K562 (cell line): ENCODE measurements around the gene ZNF609. TPM values are rescaled to one million over a fixed set of nuclear protein-coding genes. Genes with fewer than 3 reads are reported as not detected.

ENCODE experiments used
- ATAC-seq: fragments of 200-7000 bp; cut with Tn5 transposase; 3 replicates; pipeline ENCODE4 v1.9.1; 2020; ENCODE audit warnings: moderate library complexity
- BruUV-seq: library from RNA; stranded (reverse); fragments of 400-500 nt; replicated peaks from 2 replicates; lab custom pipeline; 2021; lab: Mats Ljungman, UMichigan
- CTCF ChIA-PET: fragments of 300-600 bp; formaldehyde crosslinking; extraction: SDS; loops from one replicate; lab custom pipeline; 2021; ENCODE audit warnings: low intra/inter-chr PET ratio; lab: Yijun Ruan, JAX
- POLR2A ChIA-PET: fragments of 300-600, 350-650 bp; sonication (Branson Sonifier 250); formaldehyde crosslinking; extraction: SDS; loops from one replicate; lab custom pipeline; 2021; ENCODE audit warnings: antibody characterized with exemption, inconsistent platforms; lab: Yijun Ruan, JAX
- DNase-seq, 4 experiments: peaks; one replicate each; pipeline versions ENCODE4 v3.0.0 to v3.0.0-alpha.2; 2011 to 2018; ENCODE audit warnings: low spot score in 3 of 4, mixed read lengths in 3 of 4; ENCODE audit errors: extremely low read depth in 1 of 4
- FAIRE-seq: peaks from 2 replicates; lab custom pipeline; 2011; peaks lifted over from hg19 to GRCh38; lab: Jason Lieb, UNC
- H2AFZ ChIP-seq: 2 replicates; pipeline ENCODE4 v1.6.0; 2011; ENCODE audit warnings: low read depth, low read length, control low read depth, inconsistent platforms
- H3K27ac ChIP-seq: fragments of 200-600 bp; 3 replicates; pipeline ENCODE4 v1.8.0; 2011; ENCODE audit warnings: low read depth, mild to moderate bottlenecking, control low read depth, inconsistent platforms, low read length, moderate library complexity, mixed read lengths; ENCODE audit errors: extremely low read depth
- H3K27me3 ChIP-seq, 2 experiments: fragments of 300-600 bp in 1 of 2; 2 replicates in 1 of 2; 3 replicates in 1 of 2; pipeline versions ENCODE4 v1.6.0 to v1.8.0; 2011; ENCODE audit warnings: inconsistent platforms in 2 of 2, low read length in 2 of 2, mild to moderate bottlenecking in 1 of 2, mixed read lengths in 1 of 2, moderate library complexity in 1 of 2; ENCODE audit not compliant: control insufficient read depth in 2 of 2, insufficient read depth in 2 of 2
- H3K36me3 ChIP-seq: fragments of 300-600 bp; 3 replicates; pipeline ENCODE4 v1.8.0; 2011; ENCODE audit warnings: mild to moderate bottlenecking, low read length, inconsistent platforms; ENCODE audit not compliant: control insufficient read depth, insufficient read depth
- H3K4me1 ChIP-seq, 2 experiments: fragments of 200-600 bp in 1 of 2; replicated peaks in 1 of 2; 2 replicates in 1 of 2; 3 replicates in 1 of 2; pipeline versions ENCODE4 v1.5.1 to v1.8.0; 2011; ENCODE audit warnings: inconsistent platforms in 2 of 2, low read length in 2 of 2, mild to moderate bottlenecking in 1 of 2, mixed read lengths in 1 of 2, moderate library complexity in 1 of 2; ENCODE audit not compliant: control insufficient read depth in 2 of 2, insufficient read depth in 2 of 2
- H3K4me2 ChIP-seq: 2 replicates; pipeline ENCODE4 v1.6.1; 2011; ENCODE audit warnings: low read length, control low read depth, inconsistent platforms, mixed read lengths; ENCODE audit not compliant: insufficient read depth
- H3K4me3 ChIP-seq: fragments of 200-600 bp; sonication (generic), shearing (Covaris generic); 2 replicates; pipeline ENCODE4 v1.5.1; 2016; ENCODE audit warnings: control low read depth, inconsistent platforms
- H3K79me2 ChIP-seq: fragments of 200-600 bp; 3 replicates; pipeline ENCODE4 v1.8.0; 2011; ENCODE audit warnings: low read length, inconsistent platforms; ENCODE audit not compliant: control insufficient read depth, insufficient read depth
- H3K9ac ChIP-seq, 2 experiments: 2 replicates each; pipeline versions ENCODE4 v1.6.0 to v1.6.1; 2011; ENCODE audit warnings: low read depth in 2 of 2, low read length in 2 of 2, control low read depth in 1 of 2, inconsistent platforms in 1 of 2, mild to moderate bottlenecking in 1 of 2, mixed read lengths in 1 of 2; ENCODE audit not compliant: insufficient read depth in 1 of 2
- H3K9me1 ChIP-seq: one replicate; pipeline ENCODE4 v1.6.0; 2011; ENCODE audit warnings: inconsistent platforms, mild to moderate bottlenecking, low read length, moderate library complexity; ENCODE audit not compliant: control insufficient read depth, insufficient read depth
- H3K9me3 ChIP-seq: replicated peaks from 2 replicates; pipeline ENCODE4 v1.5.1; 2011; ENCODE audit warnings: low read depth, low read length, inconsistent platforms; ENCODE audit not compliant: control insufficient read depth, insufficient read depth
- H4K20me1 ChIP-seq: replicated peaks from 2 replicates; pipeline ENCODE4 v1.6.1; 2011; ENCODE audit warnings: low read length, inconsistent platforms, mixed read lengths; ENCODE audit not compliant: control insufficient read depth, insufficient read depth
- CBX3 ChIP-seq, 2 experiments: IDR thresholded peaks; 1 replicate in 1 of 2; 2 replicates in 1 of 2; pipeline ENCODE4 v1.6.1; 2012; ENCODE audit warnings: inconsistent platforms in 2 of 2, low read length in 2 of 2, borderline replicate concordance in 1 of 2, control low read depth in 1 of 2
- ELF2 ChIP-seq: fragments of 250-450 bp; sonication (Bioruptor Pico); IDR thresholded peaks from 2 replicates; pipeline ENCODE4 v1.5.0; 2021; ENCODE audit warnings: mild to moderate bottlenecking
- GATAD2A ChIP-seq: fragments of 450-650 bp; IDR thresholded peaks from 2 replicates; pipeline ENCODE4 v1.6.1; 2017
- HDAC6 ChIP-seq: IDR thresholded peaks from 2 replicates; pipeline ENCODE4 v1.6.1; 2012; ENCODE audit warnings: low read depth, mild to moderate bottlenecking, control low read depth, inconsistent platforms, low read length, moderate library complexity
- PML ChIP-seq: IDR thresholded peaks from 2 replicates; pipeline ENCODE4 v1.6.1; 2012; ENCODE audit warnings: low read length, inconsistent platforms
- RB1 ChIP-seq: fragments of 450-650 bp; IDR thresholded peaks from 2 replicates; pipeline ENCODE4 v1.6.1; 2017; ENCODE audit warnings: low read depth, mild to moderate bottlenecking
- RBM25 ChIP-seq: fragments of 200-400 bp; formaldehyde crosslinking; IDR thresholded peaks from 2 replicates; pipeline ENCODE4 v1.6.1; 2018; ENCODE audit warnings: low read length, low read depth, moderate library complexity; ENCODE audit not compliant: severe bottlenecking
- ZFPM2 ChIP-seq: fragments of 250-450 bp; sonication (Bioruptor Pico); IDR thresholded peaks from 2 replicates; pipeline ENCODE4 v1.5.1; 2022; ENCODE audit warnings: mild to moderate bottlenecking
- WGBS: fragments of 100-300 bp; shearing (Covaris generic); methylation state at CpG from one replicate; pipeline ENCODE4 v1.1.6; 2016; ENCODE audit warnings: low coverage, mixed read lengths; ENCODE audit not compliant: insufficient coverage; ENCODE audit errors: missing lambda C conversion rate; 5-methylcytosine and 5-hydroxymethylcytosine counted together
- in situ Hi-C: fragments of 300-500 bp; cut with MboI; formaldehyde crosslinking; loops from 4 replicates; pipeline ENCODE4 v1.15.0; 2018; ENCODE audit warnings: inconsistent platforms, mixed read lengths
- intact Hi-C: fragments of 100-400 bp; cut with micrococcal nuclease; formaldehyde crosslinking; loops from 2 replicates; pipeline ENCODE4 v1.14.2; 2022
- polyA plus RNA-seq, 8 experiments: library from polyadenylated mRNA; depleted of rRNA in 4 of 8; stranded (reverse) in 5 of 8; unstranded in 3 of 8; fragments of >200 nt; fragmentation: Nextera tagmentation in 2 of 8; fragmentation: Illumina TruSeq in 1 of 8; extraction: Ambion mirVana in 2 of 8; extraction: Trizol in 1 of 8; gene quantifications; 2 replicates each; pipeline versions ENCODE4 v1.2.1 to v1.2.3, GENCODE V29; 2011 to 2014; ENCODE audit warnings: inconsistent platforms in 1 of 8, missing spikeins in 1 of 8
- total RNA-seq, 7 experiments: library from RNA; depleted of rRNA in 6 of 7; stranded (reverse); fragments of >200 nt in 6 of 7; fragmentation: Illumina TruSeq in 2 of 7; extraction: Trizol in 2 of 7; gene quantifications; 2 replicates each; pipeline versions ENCODE4 v1.2.1 to v1.2.3, GENCODE V29; 2011 to 2021; ENCODE audit warnings: low replicate concordance in 1 of 7
- TF ChIP-seq, protein P1 (sequence below), 3 experiments: fragments of 200-800 bp in 1 of 3; fragments of 250-450 bp in 1 of 3; fragments of 450-650 bp in 1 of 3; sonication (Bioruptor Pico) in 1 of 3; sonication (Bioruptor generic) in 1 of 3; formaldehyde crosslinking in 1 of 3; IDR thresholded peaks; 2 replicates each; pipeline versions ENCODE4 v1.6.1 to v1.8.0; 2016 to 2022; ENCODE audit warnings: mild to moderate bottlenecking in 2 of 3, missing genetic modification characterization in 2 of 3, missing compliant biosample characterization in 1 of 3, moderate library complexity in 1 of 3
- TF ChIP-seq, protein P2 (sequence below), 2 experiments: fragments of 450-650 bp; IDR thresholded peaks; 2 replicates each; pipeline ENCODE4 v1.6.1; 2016; ENCODE audit warnings: mild to moderate bottlenecking in 2 of 2, borderline replicate concordance in 1 of 2, low read depth in 1 of 2, moderate library complexity in 1 of 2

ZNF609 gene
- total and polyA plus RNA-seq, 9 of the 15 experiments (the other 6 are each of a cell fraction or from before 2014, with no cell fraction given): 3.0 to 38.7 (median 17.8) TPM

DNA sequence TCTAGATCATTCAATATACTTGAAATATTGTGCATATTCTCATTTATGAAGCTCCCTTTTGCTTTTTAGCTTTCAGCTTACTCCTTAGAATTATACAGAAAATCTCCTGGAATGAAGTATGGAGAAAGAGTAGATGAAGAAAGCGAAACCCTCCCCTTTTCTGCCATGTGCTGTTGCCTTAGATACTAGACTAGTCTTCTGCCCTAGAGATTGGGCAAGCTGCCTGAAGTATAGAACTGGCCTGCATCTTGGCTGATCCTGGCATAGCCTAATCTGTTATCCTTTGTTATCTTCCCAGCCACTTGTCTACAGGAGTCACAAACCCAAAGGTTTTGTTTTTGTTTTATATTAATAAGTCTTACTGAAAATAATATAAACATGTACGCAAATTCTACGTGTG lies 176.2 kb downstream of the ZNF609 start (continued):
- TF ChIP-seq ZFPM2 (CRISPR knock-in tag) (no peak), RB1 (no peak), HDAC6 (no peak), GATAD2A (no peak), ELF2 (no peak)
- TF ChIP-seq, protein P1, sequence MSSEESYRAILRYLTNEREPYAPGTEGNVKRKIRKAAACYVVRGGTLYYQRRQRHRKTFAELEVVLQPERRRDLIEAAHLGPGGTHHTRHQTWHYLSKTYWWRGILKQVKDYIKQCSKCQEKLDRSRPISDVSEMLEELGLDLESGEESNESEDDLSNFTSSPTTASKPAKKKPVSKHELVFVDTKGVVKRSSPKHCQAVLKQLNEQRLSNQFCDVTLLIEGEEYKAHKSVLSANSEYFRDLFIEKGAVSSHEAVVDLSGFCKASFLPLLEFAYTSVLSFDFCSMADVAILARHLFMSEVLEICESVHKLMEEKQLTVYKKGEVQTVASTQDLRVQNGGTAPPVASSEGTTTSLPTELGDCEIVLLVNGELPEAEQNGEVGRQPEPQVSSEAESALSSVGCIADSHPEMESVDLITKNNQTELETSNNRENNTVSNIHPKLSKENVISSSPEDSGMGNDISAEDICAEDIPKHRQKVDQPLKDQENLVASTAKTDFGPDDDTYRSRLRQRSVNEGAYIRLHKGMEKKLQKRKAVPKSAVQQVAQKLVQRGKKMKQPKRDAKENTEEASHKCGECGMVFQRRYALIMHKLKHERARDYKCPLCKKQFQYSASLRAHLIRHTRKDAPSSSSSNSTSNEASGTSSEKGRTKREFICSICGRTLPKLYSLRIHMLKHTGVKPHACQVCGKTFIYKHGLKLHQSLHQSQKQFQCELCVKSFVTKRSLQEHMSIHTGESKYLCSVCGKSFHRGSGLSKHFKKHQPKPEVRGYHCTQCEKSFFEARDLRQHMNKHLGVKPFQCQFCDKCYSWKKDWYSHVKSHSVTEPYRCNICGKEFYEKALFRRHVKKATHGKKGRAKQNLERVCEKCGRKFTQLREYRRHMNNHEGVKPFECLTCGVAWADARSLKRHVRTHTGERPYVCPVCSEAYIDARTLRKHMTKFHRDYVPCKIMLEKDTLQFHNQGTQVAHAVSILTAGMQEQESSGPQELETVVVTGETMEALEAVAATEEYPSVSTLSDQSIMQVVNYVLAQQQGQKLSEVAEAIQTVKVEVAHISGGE (CRISPR knock-in tag; IDR thresholded peaks at IDR 0.05): no peak

DNA sequence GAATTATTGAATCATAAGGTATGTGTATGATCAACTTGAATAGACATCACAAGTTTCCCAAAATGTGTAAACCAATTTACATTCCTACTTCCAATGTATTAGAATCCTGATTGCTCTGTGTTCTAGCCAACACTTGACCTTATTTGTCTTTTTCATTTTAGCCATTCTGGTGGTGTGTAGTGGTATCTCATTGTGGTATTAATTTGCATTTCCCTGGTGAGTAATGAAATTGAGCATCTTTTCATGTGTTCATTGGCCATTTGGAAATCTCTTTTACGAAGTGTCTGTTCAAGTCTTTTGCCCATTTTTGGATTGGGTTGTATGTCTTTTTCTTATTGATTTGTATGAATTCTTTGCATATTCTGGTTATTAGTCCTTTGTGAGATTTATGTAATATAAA lies 177.0 kb downstream of the ZNF609 start:
- Histone ChIP-seq H3K79me2 (peaks cover 55% of the 10 kb centered on the region), H3K9me3 (0 out of 2 replicates have a peak, but pooled peaks cover 4% of the 10 kb centered on the region), H3K4me3 (no peak overlapping the region), H3K27me3 (no peaks in the 10 kb centered on the region), H3K27ac (no peak overlapping the region), H2AFZ (no peak overlapping the region), H3K4me2 (no peak overlapping the region), H4K20me1 (no peaks in the 10 kb centered on the region), H3K9ac (no peak overlapping the region), H3K36me3 (peaks cover 14% of the 10 kb centered on the region; the same call in 2 of the 3 replicates), H3K4me1 (peaks cover 0 to 17% of the 10 kb centered on the region in 2 experiments; a peak in 3 of 5 replicates), H3K9me1 (no peaks in the 10 kb centered on the region)
- 95% methylated on average over 1 of the region's 1 CpG for WGBS
- no TSS peak for BruUV-seq
- FAIRE-seq (no peak), ATAC-seq (no peak), DNase-seq (no peak)
- ChIA-PET POLR2A (no interaction called here), CTCF (no interaction called here)
- in situ Hi-C loops: no loop called here
- intact Hi-C loops: no loop called here
- TF ChIP-seq PML (no peak), RBM25 (peak; percentile 73), CBX3 (IDR thresholded peaks at IDR 0.05; ENCODE audit: borderline replicate concordance in 1 of 2, low read length in 2 of 2) (peak in 1 of 2 experiments; percentile 71; a peak in 1 of 3 replicates)
- TF ChIP-seq, protein P2, sequence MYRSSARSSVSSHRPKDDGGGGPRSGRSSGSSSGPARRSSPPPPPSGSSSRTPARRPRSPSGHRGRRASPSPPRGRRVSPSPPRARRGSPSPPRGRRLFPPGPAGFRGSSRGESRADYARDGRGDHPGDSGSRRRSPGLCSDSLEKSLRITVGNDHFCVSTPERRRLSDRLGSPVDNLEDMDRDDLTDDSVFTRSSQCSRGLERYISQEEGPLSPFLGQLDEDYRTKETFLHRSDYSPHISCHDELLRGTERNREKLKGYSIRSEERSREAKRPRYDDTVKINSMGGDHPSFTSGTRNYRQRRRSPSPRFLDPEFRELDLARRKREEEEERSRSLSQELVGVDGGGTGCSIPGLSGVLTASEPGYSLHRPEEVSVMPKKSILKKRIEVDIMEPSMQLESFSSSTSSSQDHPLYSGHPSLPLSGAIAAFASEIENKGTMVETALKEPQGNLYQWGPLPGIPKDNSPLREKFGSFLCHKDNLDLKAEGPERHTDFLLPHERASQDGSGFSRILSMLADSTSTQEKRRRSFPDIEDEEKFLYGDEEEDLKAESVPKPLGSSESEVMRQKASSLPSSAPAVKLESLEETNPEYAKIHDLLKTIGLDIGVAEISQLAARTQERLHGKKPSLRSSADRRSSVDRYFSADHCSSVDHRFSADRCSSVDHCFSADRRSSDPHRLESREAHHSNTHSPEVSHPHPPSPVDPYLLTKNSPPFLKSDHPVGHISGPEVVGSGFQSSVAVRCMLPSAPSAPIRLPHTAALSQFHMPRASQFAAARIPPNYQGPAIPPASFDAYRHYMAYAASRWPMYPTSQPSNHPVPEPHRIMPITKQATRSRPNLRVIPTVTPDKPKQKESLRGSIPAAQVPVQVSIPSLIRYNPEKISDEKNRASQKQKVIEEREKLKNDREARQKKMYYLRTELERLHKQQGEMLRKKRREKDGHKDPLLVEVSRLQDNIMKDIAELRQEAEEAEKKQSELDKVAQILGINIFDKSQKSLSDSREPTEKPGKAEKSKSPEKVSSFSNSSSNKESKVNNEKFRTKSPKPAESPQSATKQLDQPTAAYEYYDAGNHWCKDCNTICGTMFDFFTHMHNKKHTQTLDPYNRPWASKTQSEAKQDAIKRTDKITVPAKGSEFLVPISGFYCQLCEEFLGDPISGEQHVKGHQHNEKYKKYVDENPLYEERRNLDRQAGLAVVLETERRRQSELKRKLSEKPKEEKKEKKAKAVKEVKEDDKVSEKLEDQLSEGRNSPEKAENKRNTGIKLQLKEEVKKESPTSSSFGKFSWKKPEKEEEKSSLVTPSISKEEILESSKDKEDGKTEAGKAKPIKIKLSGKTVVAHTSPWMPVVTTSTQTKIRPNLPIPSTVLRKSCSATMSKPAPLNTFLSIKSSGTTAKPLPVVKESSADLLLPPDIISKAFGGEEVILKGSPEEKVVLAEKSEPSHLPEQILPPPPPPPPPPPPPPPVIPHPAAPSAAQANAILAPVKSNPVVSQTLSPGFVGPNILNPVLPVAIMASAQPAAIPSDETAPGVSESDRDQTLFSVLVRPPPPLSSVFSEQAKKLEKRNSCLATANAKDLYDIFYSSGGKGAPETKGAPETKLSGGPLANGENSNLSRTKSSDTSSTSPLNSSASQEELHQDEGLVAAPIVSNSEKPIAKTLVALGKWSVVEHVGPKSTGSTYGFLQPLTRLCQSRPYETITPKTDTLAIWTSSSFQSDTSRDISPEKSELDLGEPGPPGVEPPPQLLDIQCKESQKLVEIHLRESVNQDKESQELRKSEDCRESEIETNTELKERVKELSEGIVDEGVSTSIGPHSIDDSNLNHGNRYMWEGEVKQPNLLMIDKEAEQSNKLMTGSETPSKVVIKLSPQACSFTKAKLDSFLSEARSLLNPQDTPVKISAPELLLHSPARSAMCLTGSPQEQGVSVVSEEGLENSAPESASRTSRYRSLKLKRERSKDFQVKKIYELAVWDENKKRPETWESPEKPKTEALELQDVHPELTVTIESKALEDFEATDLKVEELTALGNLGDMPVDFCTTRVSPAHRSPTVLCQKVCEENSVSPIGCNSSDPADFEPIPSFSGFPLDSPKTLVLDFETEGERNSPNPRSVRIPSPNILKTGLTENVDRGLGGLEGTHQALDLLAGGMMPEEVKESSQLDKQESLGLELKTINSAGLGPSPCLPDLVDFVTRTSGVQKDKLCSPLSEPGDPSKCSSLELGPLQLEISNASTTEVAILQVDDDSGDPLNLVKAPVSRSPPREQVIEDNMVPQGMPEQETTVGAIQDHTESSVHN (IDR thresholded peaks at IDR 0.05; ENCODE audit: borderline replicate concordance in 1 of 2, low read depth in 1 of 2): no peak
